Stimulated activated CD4-positive, alpha-beta T cell treated with anti-CD3 and anti-CD28 coated beads, Interleukin-1b, Interleukin-23, amount 100 ng/mL, for 48 hours (primary cell): ENCODE data around the gene GTF2F1.
A peak's percentile ranks its signal among the peaks of the same experiment; 100 is the strongest.
"Not testable (repeated sequence)": the region's sequence is repeated elsewhere in the genome, so short reads cannot be mapped to it uniquely, and the experiment has no call there.

Source experiments
- DNase-seq: peaks from one replicate; pipeline ENCODE4 v3.0.0-alpha.2; 2020

The GTF2F1 gene

DNA sequence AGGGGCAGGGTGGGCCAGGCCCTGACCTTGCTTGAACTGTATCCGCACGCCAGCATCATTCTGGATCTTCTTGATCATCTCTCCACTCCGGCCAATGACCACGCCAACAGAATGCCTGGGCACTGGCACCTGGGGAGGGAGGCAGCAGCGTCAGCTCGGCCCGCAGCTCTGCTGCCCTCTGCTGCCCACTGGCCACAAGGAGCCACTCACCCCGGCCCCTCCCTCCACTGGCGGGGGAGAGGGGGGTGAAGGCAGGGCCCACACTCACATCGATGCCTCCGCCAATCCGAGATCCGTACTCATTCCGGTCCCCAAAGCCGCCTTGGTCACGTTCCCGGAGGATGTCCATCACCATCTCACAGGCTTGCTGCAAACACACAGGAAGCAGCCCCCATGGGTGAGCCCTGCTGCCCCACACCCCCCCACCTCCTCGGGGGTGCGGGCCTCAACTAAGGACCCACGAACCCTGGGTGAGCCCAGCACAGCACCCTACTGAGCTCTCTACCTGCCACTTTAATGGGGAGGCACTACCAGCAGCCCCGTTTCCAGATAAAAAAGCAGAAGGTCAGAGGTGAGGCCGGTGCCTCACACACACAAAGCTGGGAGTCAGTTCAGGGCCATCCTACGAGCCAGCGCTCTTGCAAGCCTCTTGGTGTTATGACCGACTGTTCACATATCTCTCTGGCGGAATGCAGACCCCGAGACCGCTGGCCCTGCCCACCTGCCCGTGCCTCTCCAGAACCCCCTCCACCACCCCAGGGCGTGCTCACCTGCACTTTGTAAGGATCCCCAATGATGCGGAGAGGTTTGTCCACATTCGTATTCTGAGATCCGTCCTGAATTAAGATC is 25.0 kb upstream of the GTF2F1 start:
- no peak for DNase-seq

DNA sequence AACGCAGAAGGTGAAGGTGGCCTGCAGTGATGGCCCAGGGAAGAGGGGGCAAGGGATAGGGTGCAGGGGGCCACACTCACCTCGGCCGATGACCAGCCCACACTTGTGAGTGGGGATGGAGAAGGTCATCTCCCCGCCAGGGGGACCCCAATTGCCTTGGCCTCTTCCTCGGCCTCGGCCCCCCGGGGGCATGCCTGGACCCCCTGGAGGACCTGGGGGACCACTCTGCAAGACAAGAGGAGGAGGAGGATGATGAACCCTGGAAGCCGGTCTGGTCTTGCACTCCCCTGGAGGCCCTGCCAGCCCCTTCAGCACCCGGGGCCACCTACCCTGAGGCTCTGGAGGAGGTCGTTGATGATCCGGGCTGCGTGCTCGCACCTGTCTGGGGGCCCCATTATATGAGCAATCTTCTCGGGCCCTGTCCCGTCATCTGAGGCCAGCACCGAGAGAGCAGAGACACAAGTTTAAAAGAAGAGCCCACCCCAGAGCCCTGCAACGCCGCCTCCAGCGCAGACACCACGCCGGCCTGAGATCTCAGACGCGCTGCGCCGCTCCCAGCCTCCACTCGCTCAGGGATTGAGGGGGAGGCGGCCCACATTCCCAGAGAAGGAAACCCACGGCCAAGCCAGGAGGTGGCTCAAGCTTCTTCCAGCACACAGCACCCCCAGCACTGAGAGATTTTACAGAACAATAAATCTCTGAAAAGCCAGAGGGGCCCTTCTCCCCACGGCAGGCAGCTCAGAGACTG is 23.9 kb upstream of the GTF2F1 start:
- DNase-seq = no peak

DNA sequence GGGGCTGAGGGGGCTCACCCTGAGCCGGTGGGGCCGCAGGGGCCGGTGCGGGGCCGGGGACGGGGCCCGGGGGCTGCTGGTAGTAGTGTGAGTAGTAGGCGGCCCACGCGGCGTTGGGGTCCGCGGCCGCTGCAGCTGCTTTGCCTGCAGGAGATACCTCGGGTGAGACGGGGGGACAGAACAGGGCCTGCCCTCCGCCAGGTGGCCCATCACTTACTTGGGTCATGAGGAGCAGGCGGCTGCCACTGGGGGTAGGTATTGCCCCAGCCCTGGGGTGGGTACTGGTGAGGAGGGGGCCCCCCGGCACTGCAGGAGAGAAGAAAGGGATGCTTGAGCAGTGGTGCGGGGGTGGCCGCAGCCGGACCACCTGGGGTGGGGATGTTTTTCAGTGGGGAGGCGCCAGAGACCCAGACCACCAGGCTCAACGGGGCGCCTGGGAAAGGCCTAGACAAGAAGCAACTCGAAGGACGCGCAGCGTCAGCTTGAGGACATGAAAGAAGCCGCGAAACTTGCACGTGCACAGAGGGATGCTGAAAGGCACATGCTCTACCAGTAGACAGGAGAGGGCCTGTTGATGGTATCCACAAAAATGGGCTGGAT is 22.7 kb upstream of the GTF2F1 start:
- DNase-seq = no peak

DNA sequence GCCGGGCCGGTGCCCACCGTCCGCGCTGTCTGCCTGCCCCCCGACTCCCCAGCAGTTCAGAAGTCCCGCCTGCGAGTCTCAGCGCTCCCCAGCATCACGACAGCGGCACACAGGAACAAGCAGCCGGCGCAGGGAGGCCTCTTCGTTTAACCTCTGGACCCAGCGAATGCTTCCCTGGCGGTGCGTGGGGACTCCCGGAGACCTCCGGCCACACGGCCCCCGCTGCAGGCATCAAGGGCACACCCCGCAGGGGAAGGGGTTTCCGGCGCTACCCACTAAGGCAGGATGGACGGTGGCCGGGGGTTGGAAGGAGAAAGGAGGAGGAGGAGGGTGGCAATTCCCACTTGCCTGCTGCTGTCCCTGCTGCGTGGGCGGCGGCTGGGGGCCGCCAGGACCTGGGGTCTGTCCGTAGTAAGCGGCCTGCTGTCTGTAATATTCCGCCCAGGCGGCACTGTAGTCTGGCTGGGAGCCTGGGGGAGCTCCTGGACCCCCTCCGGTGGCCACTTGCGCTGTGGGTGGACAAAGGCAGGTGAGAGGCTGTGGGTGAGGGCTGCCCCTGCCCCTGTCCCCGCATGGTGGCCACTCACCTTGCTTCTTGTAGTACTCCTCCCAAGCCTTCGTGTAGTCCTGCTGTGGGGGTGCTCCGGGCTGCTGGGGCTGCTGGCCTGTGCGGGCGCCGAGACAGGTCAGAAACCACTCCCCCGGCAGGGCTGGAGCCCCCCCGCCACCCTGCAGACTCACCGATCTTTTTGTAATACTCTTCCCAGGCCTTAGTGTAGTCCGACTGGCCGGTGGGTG is 22.0 kb upstream of the GTF2F1 start:
- no peak for DNase-seq

DNA sequence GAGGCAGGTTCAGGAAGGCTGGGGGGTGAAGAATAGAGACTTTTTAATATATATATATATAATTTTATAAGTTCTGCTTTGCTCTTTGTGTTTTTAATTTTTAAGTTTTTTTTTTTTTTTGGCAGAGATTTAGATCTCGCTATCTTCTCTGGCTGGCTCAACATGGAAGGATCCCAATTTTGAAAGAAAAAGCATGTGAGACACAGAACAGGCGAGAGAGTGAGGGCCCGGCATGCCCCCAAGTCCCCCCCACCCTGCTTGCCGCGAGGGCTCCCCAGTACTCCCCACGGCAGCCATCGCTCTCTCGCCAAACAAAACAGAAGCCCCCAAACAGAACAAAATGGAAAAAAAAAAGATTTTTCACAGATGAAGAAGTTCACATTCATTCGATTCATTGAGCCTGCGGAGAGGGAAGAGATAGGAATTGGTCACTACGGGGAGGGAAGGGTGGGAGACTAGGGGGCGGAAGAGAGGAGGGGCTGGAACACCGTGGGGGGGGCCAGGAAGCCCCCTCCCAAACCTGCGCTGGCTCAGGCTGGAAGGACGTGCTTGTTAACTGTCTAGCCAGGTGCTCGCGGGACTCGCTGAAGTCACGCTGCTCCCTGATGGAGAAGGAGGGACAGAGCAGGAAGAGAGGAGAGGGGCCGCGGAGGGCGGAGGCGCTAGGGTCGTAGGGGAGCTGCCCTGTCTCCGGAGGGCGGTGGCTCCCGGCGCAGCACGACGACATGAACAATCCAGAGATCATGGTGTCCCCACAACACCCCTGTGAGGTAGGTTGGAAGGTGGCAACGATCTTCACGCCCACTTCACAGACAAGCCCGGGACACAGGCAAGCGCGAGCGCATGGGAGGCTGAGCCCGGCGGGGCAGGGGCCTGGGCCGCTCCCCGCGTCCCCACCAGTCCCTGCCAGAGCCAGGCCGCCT is 21.0 kb upstream of the GTF2F1 start:
- DNase-seq = no peak

DNA sequence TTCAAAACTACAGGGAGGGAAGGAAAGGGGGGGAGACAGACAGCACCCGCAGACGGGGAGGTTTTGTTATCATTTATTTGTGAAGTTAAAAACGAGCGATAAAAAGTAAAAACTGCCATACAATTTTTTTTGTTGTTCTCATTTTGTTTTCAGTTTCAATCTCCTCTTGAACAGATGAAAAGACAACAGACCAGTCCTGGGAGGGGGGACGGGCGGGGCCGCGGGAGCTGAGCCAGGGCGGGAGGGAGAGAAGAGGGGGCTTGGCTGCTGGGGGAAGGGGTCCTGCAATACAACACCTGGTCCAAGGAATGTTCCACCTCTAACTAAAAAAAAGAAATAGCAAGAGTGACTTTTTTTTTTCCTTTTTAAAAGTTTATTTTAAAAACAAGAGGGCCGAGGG is 20.3 kb upstream of the GTF2F1 start:
- no peak for DNase-seq

DNA sequence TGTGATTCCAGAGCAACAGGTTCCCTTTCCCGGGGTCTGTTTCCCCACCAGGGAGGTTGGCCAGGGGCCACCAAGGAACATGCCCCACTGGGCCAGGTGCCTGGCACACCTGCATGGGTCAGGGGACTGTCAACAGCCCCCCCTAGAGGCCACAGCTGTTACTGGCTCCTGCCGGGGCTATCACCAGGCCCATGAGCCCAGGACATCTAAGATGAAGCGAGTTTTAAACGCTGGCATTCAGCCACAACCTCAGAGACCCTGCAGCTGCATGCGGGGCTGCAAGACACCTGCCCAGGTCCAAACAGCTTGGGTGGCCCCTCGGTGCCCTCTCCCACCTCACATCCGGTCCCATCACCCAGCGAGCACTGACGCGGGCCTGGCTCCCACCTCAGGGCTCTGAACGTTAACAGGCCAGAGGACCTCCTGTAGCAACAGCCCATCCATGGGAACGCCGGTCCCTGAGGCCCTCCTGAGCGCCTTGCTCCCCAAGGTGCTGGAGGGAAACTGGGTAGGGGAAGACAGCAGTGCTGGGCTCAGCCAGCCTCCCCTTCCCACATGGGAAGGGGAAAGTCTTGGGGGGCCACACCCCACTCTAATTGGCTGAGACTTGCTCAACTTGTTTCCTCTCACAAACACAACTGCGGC is 19.6 kb upstream of the GTF2F1 start:
- DNase-seq = peak; percentile 51

DNA sequence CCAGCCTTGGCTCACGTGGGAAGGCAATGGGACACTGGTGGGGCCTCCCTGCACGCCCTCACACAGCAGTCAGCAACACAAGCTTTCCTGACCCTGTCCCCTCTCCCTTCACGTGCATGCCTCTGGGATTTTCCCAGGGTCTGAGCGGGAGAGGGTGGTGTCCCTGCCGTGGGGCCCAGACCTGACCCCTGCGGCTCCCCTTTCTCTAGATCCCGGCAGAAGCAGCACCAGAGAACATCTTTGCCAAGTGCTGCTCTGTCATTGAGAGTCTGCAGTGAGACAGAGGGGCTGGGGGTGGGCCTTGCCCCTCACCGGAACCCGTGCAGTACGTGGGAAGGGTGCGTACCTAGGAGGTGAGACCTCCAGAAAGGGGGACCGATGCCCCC is 19.1 kb upstream of the GTF2F1 start:
- DNase-seq = no peak

DNA sequence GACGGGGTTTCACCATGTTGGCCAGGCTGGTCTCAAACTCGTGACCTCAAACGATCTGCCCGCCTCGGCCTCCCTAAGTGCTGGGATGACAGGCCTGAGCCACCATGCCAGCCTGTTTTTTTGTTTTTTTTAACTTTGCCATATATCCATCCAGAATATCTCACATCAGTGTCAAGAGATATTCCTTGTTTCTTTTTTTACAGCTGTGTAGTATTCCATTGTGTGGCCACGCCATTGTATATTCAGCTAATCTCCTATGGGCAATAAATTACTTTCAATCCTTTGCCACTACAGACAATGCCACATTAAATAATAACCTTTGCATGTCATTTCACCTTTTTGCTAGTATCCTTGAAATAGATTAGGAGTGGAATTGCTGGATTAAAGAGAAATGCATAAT is 16.4 kb upstream of the GTF2F1 start:
- no peak for DNase-seq

DNA sequence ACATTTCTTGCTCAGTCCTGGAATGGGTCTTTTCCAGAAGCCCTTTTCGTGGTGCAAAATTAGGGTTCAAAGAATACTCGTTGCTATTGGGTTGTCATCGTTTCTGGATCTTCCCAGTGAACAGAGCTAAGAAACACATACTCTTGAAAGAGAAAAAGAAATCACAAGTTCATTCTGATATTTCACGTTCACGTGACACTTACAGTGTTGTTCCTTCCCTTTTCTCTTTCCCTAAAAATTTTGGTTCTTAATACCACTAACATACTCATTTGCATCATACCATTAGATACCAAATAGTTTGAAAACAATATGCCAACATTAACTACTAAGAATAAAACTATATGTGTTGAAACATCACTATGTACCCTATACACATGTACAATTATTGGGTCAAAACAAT is 13.4 kb upstream of the GTF2F1 start:
- no peak for DNase-seq

DNA sequence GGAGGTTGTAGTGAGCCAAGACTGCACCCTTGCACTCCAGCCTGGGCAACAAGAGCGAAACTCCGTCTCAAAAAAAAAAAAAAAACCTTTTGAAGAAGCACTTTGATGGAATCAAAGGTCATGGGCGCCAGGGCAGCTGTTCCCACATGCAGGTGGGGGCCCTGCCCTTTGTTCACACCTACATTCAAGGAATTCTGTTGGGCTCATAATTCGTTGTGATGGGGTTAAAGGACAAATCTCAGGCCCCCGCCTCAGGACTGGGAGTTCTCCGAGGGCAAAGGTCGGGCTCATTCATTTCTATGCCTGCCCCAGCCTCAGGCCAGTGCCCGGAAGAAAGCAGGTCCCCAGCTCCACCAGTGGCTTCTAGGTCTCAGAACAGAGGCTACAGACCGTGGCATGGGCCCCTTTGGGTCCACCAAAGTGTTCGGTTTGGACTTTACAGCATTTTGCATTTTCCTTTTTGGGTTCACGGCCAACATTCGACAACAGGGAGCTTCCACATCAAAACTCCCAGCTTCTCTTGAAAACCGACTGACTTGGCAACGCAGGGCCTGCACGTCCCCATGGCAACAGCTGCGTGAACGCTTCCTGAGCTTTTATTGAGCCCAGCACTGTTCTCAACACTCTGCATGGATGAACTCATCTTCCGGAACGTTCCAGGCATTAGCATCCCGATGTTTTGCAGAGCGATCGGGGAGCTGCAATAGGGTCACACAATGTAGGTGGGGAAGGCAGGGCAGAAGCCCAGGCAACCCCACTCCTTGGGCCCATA is 10.1 kb upstream of the GTF2F1 start:
- DNase-seq = no peak

DNA sequence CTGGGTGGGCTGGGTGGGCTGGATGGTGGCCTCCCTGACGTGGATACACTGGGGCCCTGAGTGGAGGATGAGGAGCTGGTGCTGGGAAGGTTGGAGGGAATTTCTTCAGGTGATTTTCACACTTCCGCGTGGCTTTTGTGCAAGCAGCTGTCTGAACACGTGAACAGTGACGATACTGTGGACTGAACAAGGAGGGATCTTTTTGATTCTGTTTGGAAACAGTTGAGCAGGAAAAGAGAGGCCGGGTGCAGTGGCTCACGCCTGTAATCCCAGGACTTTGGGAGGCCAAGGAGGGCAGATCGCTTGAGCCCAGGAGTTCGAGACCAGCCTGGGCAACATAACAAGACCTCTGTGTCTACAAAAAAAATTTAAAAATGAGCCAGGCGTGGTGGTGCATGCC is 9.1 kb upstream of the GTF2F1 start:
- no peak for DNase-seq

DNA sequence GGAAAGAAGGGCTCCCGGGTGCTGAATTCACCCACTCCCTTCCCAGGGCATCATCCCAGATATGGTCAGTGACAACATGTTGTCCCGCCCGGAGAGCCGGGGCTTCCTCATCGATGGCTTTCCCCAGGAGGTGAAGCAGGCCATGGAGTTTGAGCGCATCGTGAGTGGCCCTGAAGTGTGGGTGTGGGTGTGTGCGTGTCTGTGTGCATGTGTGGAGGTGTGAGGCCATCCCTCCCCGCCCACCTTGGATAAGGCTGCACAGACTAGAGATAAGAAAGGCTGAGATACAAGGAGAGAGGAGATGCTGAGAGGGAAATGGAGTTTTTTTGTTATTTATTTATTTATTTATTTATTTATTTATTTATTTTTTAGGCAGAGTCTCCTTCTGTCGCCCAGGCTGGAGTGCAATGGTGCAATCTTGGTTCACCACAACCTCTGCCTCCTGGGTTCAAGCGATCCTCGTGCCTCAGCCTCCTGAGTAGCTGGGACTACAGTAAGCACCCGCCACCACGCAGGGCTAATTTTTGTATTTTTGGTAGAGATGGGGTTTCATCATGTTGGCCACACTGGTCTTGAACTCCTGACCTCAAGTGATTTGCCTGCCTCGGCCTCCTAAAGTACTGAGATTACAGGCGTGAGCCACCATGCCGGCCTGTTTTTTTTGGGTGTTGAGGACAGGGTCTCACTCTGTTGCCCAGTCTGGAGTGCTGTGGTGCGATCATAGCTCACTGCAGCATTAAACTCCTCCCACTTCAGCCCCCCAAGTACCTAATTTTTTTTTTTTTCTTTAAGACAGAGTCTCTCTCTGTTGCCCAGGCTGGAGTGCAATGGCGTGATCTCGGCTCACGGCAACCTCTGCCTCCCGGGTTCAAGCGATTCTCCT is 7.3 kb upstream of the GTF2F1 start:
- not testable (repeated sequence) for DNase-seq

DNA sequence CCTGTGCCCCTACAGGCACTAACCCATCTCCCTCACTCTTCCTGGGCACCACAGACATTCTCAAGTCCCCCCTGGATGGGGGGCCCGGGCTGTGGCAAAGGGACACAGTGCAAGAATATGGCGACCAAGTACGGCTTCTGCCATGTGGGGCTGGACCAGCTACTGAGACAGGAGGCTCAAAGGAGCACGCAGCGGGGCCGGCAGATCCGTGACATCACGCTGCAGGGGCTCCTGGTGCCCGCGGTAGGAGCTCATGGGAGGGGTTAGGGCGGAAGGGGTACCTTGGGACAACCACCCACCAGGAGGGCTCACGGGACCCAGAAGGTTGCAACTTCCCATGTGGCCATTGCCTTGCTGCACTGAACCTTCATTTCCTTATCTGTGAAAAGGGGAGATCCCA is 3.3 kb upstream of the GTF2F1 start:
- DNase-seq = no peak

DNA sequence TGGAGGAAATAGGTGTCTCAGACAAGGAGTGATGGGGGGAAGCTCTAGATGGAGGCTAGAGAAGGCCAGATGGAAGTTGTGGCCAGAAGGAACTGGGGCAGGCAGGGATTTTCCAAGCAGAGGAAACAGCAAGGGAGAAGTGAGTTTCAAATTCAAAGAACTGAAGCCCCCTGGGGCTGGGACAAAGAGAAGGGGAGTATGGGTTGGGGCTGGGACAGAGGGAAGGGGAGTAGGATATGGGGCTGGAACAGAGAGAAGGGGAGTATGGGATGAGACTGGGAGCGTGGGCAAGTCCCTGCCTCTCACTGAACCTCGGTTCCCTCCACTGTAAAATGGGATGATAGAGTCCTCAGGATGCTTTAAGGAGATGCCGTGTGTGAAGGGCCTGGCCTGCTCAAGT is 1.9 kb upstream of the GTF2F1 start:
- no peak for DNase-seq

DNA sequence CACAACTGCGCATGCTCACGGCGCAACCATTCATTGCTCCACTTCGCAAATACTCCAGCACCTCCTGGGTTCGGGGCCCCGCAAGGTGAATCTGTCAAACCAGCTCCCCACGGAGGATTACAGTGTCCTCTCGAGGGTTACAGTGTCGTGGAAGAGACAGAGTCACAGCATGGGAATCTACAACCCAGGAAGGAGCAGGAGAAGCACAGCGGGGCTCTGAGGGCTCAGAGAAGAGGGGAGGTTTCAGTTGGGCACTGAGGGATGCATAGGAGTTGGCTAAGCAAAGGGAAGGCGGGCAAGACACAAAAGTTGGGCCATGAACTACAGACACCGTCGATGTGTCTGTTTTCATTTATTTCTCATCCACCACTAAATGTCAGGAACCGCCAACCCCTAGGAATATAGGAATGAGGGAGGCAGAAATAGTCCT is 1.0 kb upstream of the GTF2F1 start:
- DNase-seq = peak; percentile 84

DNA sequence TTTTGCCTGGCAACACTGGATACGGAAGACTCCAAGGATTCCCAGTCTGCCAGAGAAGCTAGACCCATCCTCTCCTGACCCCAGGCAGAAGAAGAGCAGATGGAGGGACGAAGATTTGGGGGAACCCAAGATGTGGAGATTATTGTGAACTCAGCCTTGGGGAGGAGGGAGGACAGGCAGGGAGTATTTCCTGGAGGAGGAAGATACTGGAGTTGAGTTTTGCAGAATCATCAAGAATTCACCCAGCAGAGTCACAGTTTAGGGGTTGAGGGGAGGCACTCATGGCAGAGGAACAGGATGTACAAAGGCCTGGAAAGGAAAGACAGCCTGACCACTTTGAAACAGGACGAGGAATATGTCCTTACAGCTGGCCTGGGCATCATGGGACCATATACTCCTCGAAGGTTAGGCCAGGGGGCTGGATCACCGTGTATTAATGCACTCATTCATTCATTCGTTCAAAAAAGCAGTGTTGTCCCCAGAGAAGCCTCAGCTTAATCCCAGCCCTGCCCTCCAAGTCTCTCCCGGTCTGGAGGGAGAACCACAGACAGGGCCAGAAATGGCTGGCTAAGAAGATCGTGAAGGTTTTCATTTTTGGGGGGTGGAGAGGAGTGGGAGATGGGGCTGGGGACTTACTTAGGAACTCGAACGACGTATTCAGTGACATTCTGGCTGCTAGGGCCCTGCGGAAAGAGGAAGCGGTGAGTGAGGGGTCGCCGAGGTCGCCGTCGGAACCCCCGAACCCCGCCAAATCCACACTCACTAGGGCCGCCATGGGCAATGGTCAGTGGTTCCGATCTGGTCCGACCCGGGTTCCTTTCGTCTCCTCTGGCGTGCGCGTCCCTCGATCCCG is 517 bp downstream of the GTF2F1 start:
- DNase-seq = no peak

DNA sequence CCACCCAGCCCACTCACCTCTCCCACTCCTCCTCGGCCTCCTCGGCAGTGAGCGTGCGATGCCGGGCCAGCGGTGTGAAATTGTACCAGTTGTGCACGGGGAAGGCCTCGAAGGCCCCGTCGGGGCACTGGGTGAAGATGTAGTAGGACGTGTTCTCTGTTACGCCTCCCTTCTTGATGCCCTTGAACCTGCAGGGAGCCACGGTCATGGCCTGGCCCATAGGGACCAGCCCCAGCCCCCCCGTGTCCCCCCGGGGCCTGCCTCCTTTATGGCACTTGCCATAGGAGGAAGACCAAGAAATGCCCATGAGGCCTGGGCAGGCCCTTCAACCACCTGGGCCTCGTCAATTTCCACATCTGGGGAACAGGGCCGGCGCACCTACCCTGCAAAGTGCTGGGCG is 5.6 kb downstream of the GTF2F1 start:
- no peak for DNase-seq

DNA sequence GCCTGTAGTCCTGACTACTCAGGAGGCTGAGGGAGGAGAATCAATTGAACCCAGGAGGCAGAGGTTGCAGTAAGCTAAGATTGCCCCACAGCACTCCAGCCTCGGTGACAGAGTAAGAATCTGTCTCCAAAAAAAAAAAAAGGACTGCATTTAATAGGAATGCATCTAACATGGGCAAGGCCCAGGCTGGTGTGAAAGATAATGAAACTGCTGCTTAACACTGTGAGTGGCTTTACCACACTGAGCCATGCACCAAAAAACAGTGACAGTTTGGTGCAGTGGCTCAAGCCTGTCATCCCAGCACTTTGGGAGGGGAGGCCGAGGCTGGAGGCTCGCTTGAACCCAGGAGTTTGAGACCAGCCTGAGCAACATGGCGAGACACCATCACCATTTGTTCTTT is 8.6 kb downstream of the GTF2F1 start:
- DNase-seq = no peak
